ENCODE measurements around the gene GPR153. TPM values are rescaled to one million over a fixed set of nuclear protein-coding genes. Genes with fewer than 3 reads are reported as not detected.

GPR153 gene
- polyA plus RNA-seq, 3 donors = 0.04 to 0.69 TPM; not detected in 1

- Histone ChIP-seq H3K4me1 (ENCODE audit: control insufficient read depth in 1 of 2, insufficient read depth in 2 of 2, low read length in 2 of 2) (peaks cover 0 to 21% of the 10 kb centered on the region in 2 donors), H3K9me3 (replicated peaks in 1 of 2; ENCODE audit: control insufficient read depth in 1 of 2, insufficient read depth in 1 of 2, low read length in 2 of 2) (peaks cover 0 to 20% of the 10 kb centered on the region in 2 donors), H3K4me2 (replicated peaks; ENCODE audit: extremely low read depth, low read length, poor library complexity, severe bottlenecking) (peak overlapping the region; percentile 26), H3K4me3 (replicated peaks in 1 of 3; ENCODE audit: low read depth in 2 of 3, low read length in 3 of 3) (no peak overlapping the region), H3K79me2 (ENCODE audit: insufficient read depth, low read length) (no peaks in the 10 kb centered on the region), H3K36me3 (replicated peaks in 1 of 2; ENCODE audit: control insufficient read depth in 1 of 2, insufficient read depth in 2 of 2, low read length in 2 of 2) (no peaks in the 10 kb centered on the region), H3K9ac (ENCODE audit: insufficient read depth, low read length, poor library complexity, severe bottlenecking) (no peak overlapping the region), H4K20me1 (ENCODE audit: insufficient read depth, low read length) (peaks cover 9% of the 10 kb centered on the region), H3K27me3 (ENCODE audit: control insufficient read depth in 2 of 2, insufficient read depth in 2 of 2, low read length in 2 of 2) (peaks cover 23 to 83% of the 10 kb centered on the region in 2 donors), H3K27ac (ENCODE audit: low read depth in 1 of 2, low read length in 2 of 2) (no peak overlapping the region), H2AFZ (ENCODE audit: insufficient read depth, low read depth, low read length, poor library complexity, severe bottlenecking) (no peak overlapping the region)
- intact Hi-C loops (cut with micrococcal nuclease) = loop anchor here (2.0 to 10.0 kb wide), 8 partner anchors 96 to 231 kb away; no protein-coding TSS in a partner anchor
- no peak for DNase-seq
- Mint-ChIP-seq H3K4me3 (peak overlapping the region in 1 of 2 donors; percentile 86), H3K36me3 (peaks cover 0 to 7% of the 10 kb centered on the region in 2 donors), H3K9me3 (peaks cover 0 to 14% (median 4%) of the 10 kb centered on the region in 7 donors), H3K27ac (peak overlapping the region in 1 of 7 donors; percentile 8), H3K27me3 (ENCODE audit: low read depth in 3 of 3) (peaks cover 72 to 90% (median 81%) of the 10 kb centered on the region in 3 donors), H3K4me1 (peaks cover 10% of the 10 kb centered on the region)
- 4% methylated on average over 43 of the region's 49 CpGs for WGBS (ENCODE audit: insufficient coverage)
- TF ChIP-seq, protein P1, sequence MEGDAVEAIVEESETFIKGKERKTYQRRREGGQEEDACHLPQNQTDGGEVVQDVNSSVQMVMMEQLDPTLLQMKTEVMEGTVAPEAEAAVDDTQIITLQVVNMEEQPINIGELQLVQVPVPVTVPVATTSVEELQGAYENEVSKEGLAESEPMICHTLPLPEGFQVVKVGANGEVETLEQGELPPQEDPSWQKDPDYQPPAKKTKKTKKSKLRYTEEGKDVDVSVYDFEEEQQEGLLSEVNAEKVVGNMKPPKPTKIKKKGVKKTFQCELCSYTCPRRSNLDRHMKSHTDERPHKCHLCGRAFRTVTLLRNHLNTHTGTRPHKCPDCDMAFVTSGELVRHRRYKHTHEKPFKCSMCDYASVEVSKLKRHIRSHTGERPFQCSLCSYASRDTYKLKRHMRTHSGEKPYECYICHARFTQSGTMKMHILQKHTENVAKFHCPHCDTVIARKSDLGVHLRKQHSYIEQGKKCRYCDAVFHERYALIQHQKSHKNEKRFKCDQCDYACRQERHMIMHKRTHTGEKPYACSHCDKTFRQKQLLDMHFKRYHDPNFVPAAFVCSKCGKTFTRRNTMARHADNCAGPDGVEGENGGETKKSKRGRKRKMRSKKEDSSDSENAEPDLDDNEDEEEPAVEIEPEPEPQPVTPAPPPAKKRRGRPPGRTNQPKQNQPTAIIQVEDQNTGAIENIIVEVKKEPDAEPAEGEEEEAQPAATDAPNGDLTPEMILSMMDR (IDR thresholded peaks at IDR 0.05) = no peak
Observed at GRCh38 chr1:6245869-6246496, 14.9 kb downstream of the GPR153 start.

- intact Hi-C loops (cut with micrococcal nuclease) = loop anchor here (2.0 to 10.0 kb wide), 7 partner anchors 97 to 232 kb away; no protein-coding TSS in a partner anchor
- Histone ChIP-seq H3K27ac (ENCODE audit: low read depth in 1 of 2, low read length in 2 of 2) (no peak overlapping the region), H3K9ac (ENCODE audit: insufficient read depth, low read length, poor library complexity, severe bottlenecking) (no peak overlapping the region), H2AFZ (ENCODE audit: insufficient read depth, low read depth, low read length, poor library complexity, severe bottlenecking) (no peak overlapping the region), H4K20me1 (ENCODE audit: insufficient read depth, low read length) (peaks cover 9% of the 10 kb centered on the region), H3K4me3 (replicated peaks in 1 of 3; ENCODE audit: low read depth in 2 of 3, low read length in 3 of 3) (peak overlapping the region in 1 of 3 experiments; percentile 17), H3K79me2 (ENCODE audit: insufficient read depth, low read length) (no peaks in the 10 kb centered on the region), H3K36me3 (replicated peaks in 1 of 2; ENCODE audit: control insufficient read depth in 1 of 2, insufficient read depth in 2 of 2, low read length in 2 of 2) (no peaks in the 10 kb centered on the region), H3K4me1 (ENCODE audit: control insufficient read depth in 1 of 2, insufficient read depth in 2 of 2, low read length in 2 of 2) (peaks cover 0 to 21% of the 10 kb centered on the region in 2 donors), H3K27me3 (ENCODE audit: control insufficient read depth in 2 of 2, insufficient read depth in 2 of 2, low read length in 2 of 2) (peaks cover 24 to 84% of the 10 kb centered on the region in 2 donors), H3K9me3 (replicated peaks in 1 of 2; ENCODE audit: control insufficient read depth in 1 of 2, insufficient read depth in 1 of 2, low read length in 2 of 2) (peaks cover 0 to 21% of the 10 kb centered on the region in 2 donors), H3K4me2 (replicated peaks; ENCODE audit: extremely low read depth, low read length, poor library complexity, severe bottlenecking) (peak overlapping the region; percentile 26)
- no peak overlapping the region for H3K27ac Mint-ChIP-seq
- no peak overlapping the region for H3K4me3 Mint-ChIP-seq
- peaks cover 74 to 90% (median 83%) of the 10 kb centered on the region in 3 donors for H3K27me3 Mint-ChIP-seq (ENCODE audit: low read depth in 3 of 3)
- 2% methylated on average over 72 of the region's 79 CpGs for WGBS (ENCODE audit: insufficient coverage)
- peaks cover 0 to 7% of the 10 kb centered on the region in 2 donors for H3K36me3 Mint-ChIP-seq
- H3K9me3 Mint-ChIP-seq = peaks cover 0 to 19% (median 4%) of the 10 kb centered on the region in 7 donors
- TF ChIP-seq, protein P1 (IDR thresholded peaks at IDR 0.05) = peak; percentile 83
- peaks cover 10% of the 10 kb centered on the region for H3K4me1 Mint-ChIP-seq
- peak; percentile 63 to 76 (median 69) for DNase-seq
Observed at GRCh38 chr1:6245086-6245868, 15.6 kb downstream of the GPR153 start.

All from CD14-positive monocyte (primary cell).